CD4-positive, alpha-beta T cell treated with Interleukin-4 for 4 hours (primary cell): Measurements from ENCODE around the gene SHC4.
"Not testable (repeated sequence)": the region's sequence is repeated elsewhere in the genome, so short reads cannot be mapped to it uniquely, and the experiment has no call there.

Experiments used
- DNase-seq: peaks from one replicate; pipeline ENCODE4 v3.0.0-alpha.2; 2020

Gene SHC4

GRCh38 chr15:48877630-48878595 lies 85.8 kb downstream of the SHC4 start, which contains the start of gene EID1:
Gene EID1, plus strand, starts transcription at chr15:48878134. Its CDS starts 43 bp downstream, at chr15:48878177.
- peak; percentile 93 for DNase-seq

GRCh38 chr15:48876057-48876456 lies 87.7 kb downstream of the SHC4 start:
- DNase-seq = no peak

- DNase-seq = no peak
Measured at GRCh38 chr15:48875241-48875960, 88.3 kb downstream of the SHC4 start.

GRCh38 chr15:48872632-48873031 lies 91.1 kb downstream of the SHC4 start:
- DNase-seq = no peak

- DNase-seq = no peak
Measured at GRCh38 chr15:48871542-48871941, 92.2 kb downstream of the SHC4 start.

GRCh38 chr15:48869966-48870365 lies 93.8 kb downstream of the SHC4 start:
- DNase-seq = no peak

GRCh38 chr15:48868536-48868935 lies 95.2 kb downstream of the SHC4 start:
- no peak for DNase-seq

GRCh38 chr15:48868023-48868422 lies 95.7 kb downstream of the SHC4 start:
- no peak for DNase-seq

GRCh38 chr15:48866141-48866563 lies 97.6 kb downstream of the SHC4 start:
- no peak for DNase-seq

GRCh38 chr15:48865370-48866079 lies 98.2 kb downstream of the SHC4 start:
- no peak for DNase-seq

GRCh38 chr15:48862705-48863104 lies 101.0 kb downstream of the SHC4 start:
- DNase-seq = no peak

GRCh38 chr15:48861813-48862431 lies 101.8 kb downstream of the SHC4 start:
- DNase-seq = peak; percentile 67

- DNase-seq = no peak
Measured at GRCh38 chr15:48859426-48859825, 104.3 kb downstream of the SHC4 start.

GRCh38 chr15:48858401-48858800 lies 105.3 kb downstream of the SHC4 start:
- DNase-seq = no peak

- no peak for DNase-seq
Measured at GRCh38 chr15:48856942-48857341, 106.8 kb downstream of the SHC4 start.

GRCh38 chr15:48855501-48856440 lies 107.9 kb downstream of the SHC4 start:
- DNase-seq = no peak

GRCh38 chr15:48854434-48854833 lies 109.3 kb downstream of the SHC4 start:
- not testable (repeated sequence) for DNase-seq

GRCh38 chr15:48851956-48852355 lies 111.8 kb downstream of the SHC4 start:
- DNase-seq = no peak

- DNase-seq = no peak
Measured at GRCh38 chr15:48850648-48851047, 113.1 kb downstream of the SHC4 start.

GRCh38 chr15:48845123-48845522 lies 118.6 kb downstream of the SHC4 start:
- DNase-seq = no peak

GRCh38 chr15:48842501-48842900 lies 121.2 kb downstream of the SHC4 start:
- DNase-seq = no peak

- DNase-seq = no peak
Measured at GRCh38 chr15:48834756-48835155, 129.0 kb downstream of the SHC4 start.
